OCI-LY1 (cell line): ENCODE results near the gene MTHFD1L.

ENCODE experiments used
- H2AFZ ChIP-seq: fragments of 200-600 bp; sonication (generic), shearing (Covaris generic); 2 replicates; pipeline ENCODE4 v1.6.0; 2014; ENCODE audit warnings: antibody characterized with exemption, mild to moderate bottlenecking, low read length
- H3F3A ChIP-seq: fragments of 200-600 bp; sonication (generic), shearing (Covaris generic); 2 replicates; pipeline ENCODE4 v1.6.0; 2014; ENCODE audit warnings: mild to moderate bottlenecking, antibody characterized with exemption, low read length, moderate library complexity; ENCODE audit not compliant: insufficient read depth
- H3K27ac ChIP-seq: fragments of 200-600 bp; sonication (generic); 2 replicates; pipeline ENCODE4 v1.5.1; 2014; ENCODE audit warnings: low read length, mixed run types, mild to moderate bottlenecking, low read depth; ENCODE audit not compliant: poor library complexity, severe bottlenecking
- H3K27me3 ChIP-seq: fragments of 200-600 bp; sonication (generic); 2 replicates; pipeline ENCODE4 v1.6.0; 2014; ENCODE audit warnings: antibody characterized with exemption, mild to moderate bottlenecking, low read length, moderate library complexity; ENCODE audit not compliant: insufficient read depth
- H3K36me3 ChIP-seq: fragments of 200-600 bp; sonication (generic); 2 replicates; pipeline ENCODE4 v1.6.1; 2014; ENCODE audit warnings: mild to moderate bottlenecking, antibody characterized with exemption, low read length, moderate library complexity, mixed read lengths; ENCODE audit not compliant: insufficient read depth
- H3K4me1 ChIP-seq: fragments of 200-600 bp; sonication (generic); 2 replicates; pipeline ENCODE4 v1.5.1; 2014; ENCODE audit warnings: mild to moderate bottlenecking, low read length, moderate library complexity; ENCODE audit not compliant: insufficient read depth, severe bottlenecking
- H3K4me2 ChIP-seq: fragments of 200-600 bp; sonication (generic), shearing (Covaris generic); 2 replicates; pipeline ENCODE4 v1.6.1; 2014; ENCODE audit warnings: low read length
- H3K4me3 ChIP-seq: fragments of 200-600 bp; sonication (generic); 2 replicates; pipeline ENCODE4 v1.5.1; 2014; ENCODE audit warnings: low read length, low read depth, mild to moderate bottlenecking, mixed read lengths; ENCODE audit not compliant: poor library complexity, severe bottlenecking
- H3K79me2 ChIP-seq: fragments of 200-600 bp; shearing (Covaris generic); 2 replicates; pipeline ENCODE4 v1.6.1; 2016; ENCODE audit warnings: mixed run types, low read length, mixed read lengths; ENCODE audit not compliant: insufficient read depth
- H3K9ac ChIP-seq: fragments of 200-600 bp; sonication (generic), shearing (Covaris generic); 2 replicates; pipeline ENCODE4 v1.6.1; 2014; ENCODE audit warnings: mild to moderate bottlenecking, low read length, mixed read lengths
- H3K9me2 ChIP-seq: fragments of 200-600 bp; sonication (generic), shearing (Covaris generic); 2 replicates; pipeline ENCODE4 v1.6.1; 2014; ENCODE audit warnings: low read depth, mild to moderate bottlenecking, low read length, mixed read lengths
- H3K9me3 ChIP-seq: fragments of 200-600 bp; shearing (Covaris generic); 2 replicates; pipeline ENCODE4 v1.6.1; 2014; ENCODE audit warnings: low read length, mixed read lengths
- H4K20me1 ChIP-seq: fragments of 200-600 bp; sonication (generic), shearing (Covaris generic); 2 replicates; pipeline ENCODE4 v1.6.0; 2016; ENCODE audit warnings: mild to moderate bottlenecking, low read length; ENCODE audit not compliant: insufficient read depth
- CTCF ChIP-seq: fragments of 200-600 bp; sonication (generic), shearing (Covaris generic); IDR thresholded peaks from 2 replicates; pipeline ENCODE4 v1.5.1; 2017; ENCODE audit warnings: mild to moderate bottlenecking, antibody characterized with exemption, low read length, moderate library complexity, mixed read lengths
- EZH2 ChIP-seq: fragments of 200-600 bp; sonication (generic), shearing (Covaris generic); IDR thresholded peaks from 2 replicates; pipeline ENCODE4 v1.8.0; 2017; ENCODE audit warnings: borderline replicate concordance, mixed run types, mild to moderate bottlenecking, antibody characterized with exemption, low read length, moderate library complexity, mixed read lengths

The MTHFD1L gene

GRCh38 chr6:150880336-150880735 is 14.8 kb downstream of the MTHFD1L start:
- Histone ChIP-seq H4K20me1 (no peaks in the 10 kb centered on the region), H3K27me3 (no peaks in the 10 kb centered on the region), H3K4me1 (no peaks in the 10 kb centered on the region), H3K9me2 (no peaks in the 10 kb centered on the region), H3K9me3 (no peaks in the 10 kb centered on the region), H3K79me2 (peaks cover 5% of the 10 kb centered on the region; the same call in 1 of the 2 replicates), H3K4me3 (no peak overlapping the region), H3K27ac (no peak overlapping the region), H3K4me2 (no peak overlapping the region), H3K9ac (no peak overlapping the region), H2AFZ (no peak overlapping the region), H3K36me3 (peaks cover 76% of the 10 kb centered on the region), H3F3A (no peaks in the 10 kb centered on the region)
- TF ChIP-seq CTCF: no peak
- no peak for TF ChIP-seq EZH2

GRCh38 chr6:150881911-150882481 is 16.5 kb downstream of the MTHFD1L start:
- Histone ChIP-seq H3K9me3 (no peaks in the 10 kb centered on the region), H3K27ac (no peak overlapping the region), H3F3A (no peaks in the 10 kb centered on the region), H3K27me3 (no peaks in the 10 kb centered on the region), H3K4me2 (no peak overlapping the region), H3K9me2 (no peaks in the 10 kb centered on the region), H4K20me1 (no peaks in the 10 kb centered on the region), H2AFZ (no peak overlapping the region), H3K9ac (no peak overlapping the region), H3K4me1 (no peaks in the 10 kb centered on the region), H3K4me3 (no peak overlapping the region), H3K79me2 (0 out of 2 replicates have a peak, but pooled peaks cover 5% of the 10 kb centered on the region), H3K36me3 (peaks cover 78% of the 10 kb centered on the region)
- TF ChIP-seq CTCF (no peak), EZH2 (no peak)

- no peaks in the 10 kb centered on the region for H3F3A ChIP-seq
- no peaks in the 10 kb centered on the region for H3K27me3 ChIP-seq
- H3K36me3 ChIP-seq: peaks cover 78% of the 10 kb centered on the region
- H3K4me1 ChIP-seq: peaks cover 9% of the 10 kb centered on the region
- H3K9me3 ChIP-seq: no peaks in the 10 kb centered on the region
- H3K9ac ChIP-seq: no peak overlapping the region
- no peak overlapping the region for H2AFZ ChIP-seq
- no peaks in the 10 kb centered on the region for H4K20me1 ChIP-seq
- H3K79me2 ChIP-seq: 0 out of 2 replicates have a peak, but pooled peaks cover 5% of the 10 kb centered on the region
- no peak overlapping the region for H3K4me3 ChIP-seq
- H3K9me2 ChIP-seq: no peaks in the 10 kb centered on the region
- no peak overlapping the region for H3K4me2 ChIP-seq
- TF ChIP-seq EZH2 (no peak), CTCF (no peak)
- no peak overlapping the region for H3K27ac ChIP-seq
Measured at GRCh38 chr6:150883521-150883920, 18.0 kb downstream of the MTHFD1L start.
